Nephron (organoid): ENCODE results near the gene SPATA9.
"Not testable (repeated sequence)": the region's sequence is repeated elsewhere in the genome, so short reads cannot be mapped to it uniquely, and the experiment has no call there.

Source experiments
- H3K27ac Mint-ChIP-seq, 3 experiments: 2 replicates each; pipeline ENCODE4 v1.8.0; 2020; ENCODE audit warnings: mixed read lengths in 3 of 3, mild to moderate bottlenecking in 2 of 3, moderate library complexity in 1 of 3
- H3K27me3 Mint-ChIP-seq: 2 replicates; pipeline ENCODE4 v1.8.0; 2021; ENCODE audit warnings: low read depth, mild to moderate bottlenecking, moderate library complexity, mixed read lengths
- H3K36me3 Mint-ChIP-seq: 2 replicates; pipeline ENCODE4 v1.8.0; 2020; ENCODE audit warnings: low read depth, mixed read lengths
- H3K4me1 Mint-ChIP-seq: 2 replicates; pipeline ENCODE4 v1.8.0; 2020; ENCODE audit warnings: mixed read lengths
- H3K4me3 Mint-ChIP-seq, 3 experiments: 2 replicates each; pipeline ENCODE4 v1.8.0; 2020; ENCODE audit warnings: mild to moderate bottlenecking in 3 of 3, mixed read lengths in 3 of 3, moderate library complexity in 2 of 3
- H3K9me3 Mint-ChIP-seq: 2 replicates; pipeline ENCODE4 v1.8.0; 2020; ENCODE audit warnings: mixed read lengths
- CTCF ChIP-seq, 3 experiments: fragments of 200-600 bp; sonication (generic); IDR thresholded peaks; one replicate each; pipeline ENCODE4 v1.5.0; 2021; ENCODE audit warnings: antibody characterized with exemption in 3 of 3; ENCODE audit not compliant: unreplicated experiment in 3 of 3

SPATA9 gene

GRCh38 chr5:95711501-95712346 lies 28.9 kb upstream of the SPATA9 start:
- Mint-ChIP-seq H3K4me1 (peaks cover 19% of the 10 kb centered on the region), H3K9me3 (no peaks in the 10 kb centered on the region), H3K36me3 (peaks cover 11% of the 10 kb centered on the region), H3K27ac (peak overlapping the region; percentile 51 to 77 (median 70)), H3K4me3 (peak overlapping the region; percentile 63 to 76 (median 76)), H3K27me3 (peaks cover 17% of the 10 kb centered on the region)
- no peak for TF ChIP-seq CTCF (IDR thresholded peaks at IDR 0.05; ENCODE audit: unreplicated experiment in 3 of 3)

DNA sequence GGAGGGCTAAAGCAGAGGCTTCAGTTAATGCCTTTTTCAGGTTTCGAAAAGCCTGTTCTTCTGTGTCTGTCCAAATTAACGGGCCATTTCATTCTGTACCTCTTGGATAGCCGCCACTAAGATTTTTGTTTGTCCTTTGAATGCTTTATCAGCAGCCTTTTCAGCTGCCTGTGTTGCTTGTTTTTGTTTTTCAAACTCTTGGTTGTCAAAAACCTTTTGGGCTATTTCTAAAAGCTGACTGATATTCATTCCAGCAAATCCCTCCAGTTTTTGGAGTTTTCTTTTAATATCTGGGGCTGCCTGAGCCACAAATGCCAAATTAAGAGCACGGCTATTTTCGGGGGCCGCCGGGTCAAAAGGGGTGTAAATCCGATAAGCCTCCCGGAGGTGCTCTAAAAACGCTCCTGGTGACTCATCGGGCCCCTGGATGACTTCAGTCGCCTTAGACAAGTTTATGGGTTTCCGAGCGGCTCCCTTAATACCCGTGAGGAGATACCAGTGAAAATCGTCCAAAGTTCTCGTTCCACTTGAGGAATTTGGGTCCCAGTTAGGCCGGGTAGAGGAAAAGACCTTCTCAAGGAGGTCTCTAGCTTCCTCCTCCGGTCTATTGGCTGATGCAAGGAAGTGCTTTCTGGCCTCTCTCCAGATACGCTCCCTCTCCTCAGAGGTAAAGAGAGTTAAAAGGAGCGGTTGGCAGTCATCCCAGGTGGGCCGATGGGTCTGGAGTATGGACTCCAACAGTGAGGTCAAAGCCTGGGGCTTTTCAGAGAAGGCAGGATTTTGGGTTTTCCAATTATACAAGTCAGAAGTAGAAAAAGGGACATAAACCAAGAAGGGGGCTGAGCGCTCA lies 28.1 kb upstream of the SPATA9 start:
- H3K27ac Mint-ChIP-seq, result peak overlapping the region; percentile 51 to 77 (median 70)
- H3K36me3 Mint-ChIP-seq, H3K9me3 Mint-ChIP-seq: not testable (repeated sequence)
- peaks cover 17% of the 10 kb centered on the region for H3K27me3 Mint-ChIP-seq
- peaks cover 19% of the 10 kb centered on the region for H3K4me1 Mint-ChIP-seq
- peak overlapping the region; percentile 63 to 76 (median 76) for H3K4me3 Mint-ChIP-seq

GRCh38 chr5:95709967-95710650 lies 27.3 kb upstream of the SPATA9 start:
- H3K4me1 Mint-ChIP-seq, result peaks cover 19% of the 10 kb centered on the region
- peaks cover 17% of the 10 kb centered on the region for H3K27me3 Mint-ChIP-seq
- H3K4me3 Mint-ChIP-seq, result peak overlapping the region in 2 of 3 experiments; percentile 21 to 28
- H3K9me3 Mint-ChIP-seq, result no peaks in the 10 kb centered on the region
- H3K36me3 Mint-ChIP-seq, result peaks cover 7% of the 10 kb centered on the region
- H3K27ac Mint-ChIP-seq, result peak overlapping the region in 2 of 3 experiments; percentile 24 to 70
- TF ChIP-seq CTCF (IDR thresholded peaks at IDR 0.05; ENCODE audit: unreplicated experiment in 3 of 3), result no peak

- peaks cover 3% of the 10 kb centered on the region for H3K36me3 Mint-ChIP-seq
- TF ChIP-seq CTCF (IDR thresholded peaks at IDR 0.05; ENCODE audit: unreplicated experiment in 3 of 3), result no peak
- peaks cover 17% of the 10 kb centered on the region for H3K27me3 Mint-ChIP-seq
- H3K4me3 Mint-ChIP-seq, result no peak overlapping the region
- H3K9me3 Mint-ChIP-seq, result no peaks in the 10 kb centered on the region
- H3K27ac Mint-ChIP-seq, result no peak overlapping the region
- peaks cover 19% of the 10 kb centered on the region for H3K4me1 Mint-ChIP-seq
Measured at GRCh38 chr5:95708876-95709275, 26.1 kb upstream of the SPATA9 start.

- H3K4me3 Mint-ChIP-seq, H3K36me3 Mint-ChIP-seq, H3K27ac Mint-ChIP-seq, H3K9me3 Mint-ChIP-seq: not testable (repeated sequence)
- Mint-ChIP-seq H3K27me3 (peaks cover 17% of the 10 kb centered on the region), H3K4me1 (peaks cover 19% of the 10 kb centered on the region)
Measured at GRCh38 chr5:95707534-95708188, 24.9 kb upstream of the SPATA9 start.

DNA sequence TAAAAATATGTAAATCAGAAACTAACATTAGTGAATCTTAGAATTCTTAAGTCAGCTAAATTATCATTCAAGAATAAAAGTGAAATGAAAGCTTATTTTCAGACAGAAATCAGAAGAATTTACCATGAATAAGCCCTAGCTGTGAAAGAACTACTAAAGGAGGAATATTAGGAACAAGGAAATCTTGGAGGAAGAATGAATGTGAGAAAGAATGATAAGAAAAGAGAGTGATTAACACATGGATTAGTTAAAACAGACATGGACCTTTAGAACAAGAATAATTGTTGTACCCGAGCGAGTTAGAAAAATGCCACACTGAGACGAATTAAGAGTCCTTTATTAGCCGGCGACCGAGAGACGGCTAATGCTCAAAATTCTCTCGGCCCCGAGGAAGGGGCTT lies 24.3 kb upstream of the SPATA9 start:
- TF ChIP-seq CTCF (IDR thresholded peaks at IDR 0.05; ENCODE audit: unreplicated experiment in 3 of 3), result no peak
- H3K4me3 Mint-ChIP-seq, result no peak overlapping the region
- H3K27ac Mint-ChIP-seq, result no peak overlapping the region
- peaks cover 13% of the 10 kb centered on the region for H3K27me3 Mint-ChIP-seq
- H3K4me1 Mint-ChIP-seq, result peaks cover 19% of the 10 kb centered on the region
- H3K9me3 Mint-ChIP-seq, result no peaks in the 10 kb centered on the region
- H3K36me3 Mint-ChIP-seq, result no peaks in the 10 kb centered on the region

DNA sequence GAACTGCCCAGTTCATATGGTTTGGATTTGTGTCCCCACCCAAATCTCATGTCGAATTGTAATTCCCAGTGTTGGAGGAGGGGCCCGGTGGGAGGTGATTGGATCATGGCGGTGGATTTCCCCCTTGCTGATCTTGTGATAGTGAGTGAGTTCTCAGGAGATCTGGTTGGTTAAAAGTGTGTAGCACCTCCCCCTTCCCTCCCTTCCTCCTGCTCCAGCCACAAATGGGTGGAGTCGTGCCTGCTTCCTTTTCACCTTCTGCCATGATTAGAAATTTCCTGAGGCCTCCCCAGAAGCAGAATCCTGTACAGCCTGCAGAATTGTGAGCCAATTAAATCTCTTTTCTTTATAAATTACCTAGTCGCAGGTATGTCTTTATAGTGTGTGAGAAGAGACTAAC lies 23.4 kb upstream of the SPATA9 start:
- H3K36me3 Mint-ChIP-seq, H3K27me3 Mint-ChIP-seq, H3K9me3 Mint-ChIP-seq, H3K27ac Mint-ChIP-seq, H3K4me3 Mint-ChIP-seq: not testable (repeated sequence)
- peaks cover 14% of the 10 kb centered on the region for H3K4me1 Mint-ChIP-seq
